ENCODE results near the gene GPX3.

Gene GPX3

GRCh38 chr5:151034422-151035379 is 14.3 kb downstream of the GPX3 start:
- no peak for DNase-seq

GRCh38 chr5:151036556-151036955 is 16.2 kb downstream of the GPX3 start:
- no peak for DNase-seq

GRCh38 chr5:151037561-151038411 is 17.4 kb downstream of the GPX3 start:
- DNase-seq, result no peak

GRCh38 chr5:151038412-151038745 is 18.0 kb downstream of the GPX3 start:
- DNase-seq, result no peak

GRCh38 chr5:151038801-151039238 is 18.4 kb downstream of the GPX3 start:
- no peak for DNase-seq

- DNase-seq, result no peak
Measured at GRCh38 chr5:151039665-151040064, 19.3 kb downstream of the GPX3 start.

GRCh38 chr5:151040211-151040747 is 19.9 kb downstream of the GPX3 start:
- DNase-seq, result no peak

- no peak for DNase-seq
Measured at GRCh38 chr5:151041577-151042268, 21.3 kb downstream of the GPX3 start.

- DNase-seq, result no peak
Measured at GRCh38 chr5:151042453-151043093, 22.2 kb downstream of the GPX3 start.

- no peak for DNase-seq
Measured at GRCh38 chr5:151047814-151048425, 27.5 kb downstream of the GPX3 start.

GRCh38 chr5:151048526-151048925 is 28.1 kb downstream of the GPX3 start:
- DNase-seq, result no peak

- DNase-seq, result peak; percentile 80
Measured at GRCh38 chr5:151051066-151051930, 30.9 kb downstream of the GPX3 start.

GRCh38 chr5:151051931-151052608 is 31.7 kb downstream of the GPX3 start:
- no peak for DNase-seq

GRCh38 chr5:151052836-151053235 is 32.4 kb downstream of the GPX3 start:
- no peak for DNase-seq

GRCh38 chr5:151053796-151054462 is 33.5 kb downstream of the GPX3 start:
- no peak for DNase-seq

- no peak for DNase-seq
Measured at GRCh38 chr5:151054709-151055108, 34.3 kb downstream of the GPX3 start.

GRCh38 chr5:151055336-151055735 is 34.9 kb downstream of the GPX3 start:
- DNase-seq, result no peak

GRCh38 chr5:151056379-151057325 is 36.3 kb downstream of the GPX3 start:
- DNase-seq, result no peak
